Measurements from ENCODE around the gene CARS2.
A peak's percentile ranks its signal among the peaks of the same experiment; 100 is the strongest.

Gene CARS2

GRCh38 chr13:110712081-110712848 is 6.3 kb upstream of the CARS2 start:
- Histone ChIP-seq H2AK5ac (ENCODE audit: low read length, severe bottlenecking) (peak overlapping the region; percentile 67), H2BK12ac (ENCODE audit: low read length in 2 of 2) (peak overlapping the region in 1 of 2 experiments; percentile 67), H3K18ac (ENCODE audit: low read depth in 1 of 2, low read length in 2 of 2) (peak overlapping the region; percentile 94 to 99), H3K4me1 (ENCODE audit: control insufficient read depth, insufficient read depth, low read depth, low read length) (peaks cover 2% of the 10 kb centered on the region), H3K9ac (ENCODE audit: low read length) (peak overlapping the region; percentile 100), H3K27ac (ENCODE audit: low read length, poor library complexity, severe bottlenecking) (peak overlapping the region; percentile 98), H3K4me3 (ENCODE audit: insufficient read depth in 1 of 2, low read depth in 1 of 2, low read length in 2 of 2) (peak overlapping the region; percentile 77 to 89), H3K79me1 (replicated peaks; ENCODE audit: low read length, poor library complexity, severe bottlenecking) (no peaks in the 10 kb centered on the region), H3K27me3 (ENCODE audit: control insufficient read depth in 1 of 2, insufficient read depth in 1 of 2, low read length in 2 of 2) (no peaks in the 10 kb centered on the region), H4K91ac (ENCODE audit: low read length) (peak overlapping the region; percentile 89), H3K4ac (ENCODE audit: low read depth in 1 of 2, low read length in 2 of 2) (peak overlapping the region; percentile 78 to 99), H3K4me2 (ENCODE audit: low read length, poor library complexity, severe bottlenecking) (peak overlapping the region; percentile 88), H3K23ac (ENCODE audit: low read length in 2 of 2) (no peak overlapping the region), H3K9me3 (ENCODE audit: control insufficient read depth, low read length) (no peaks in the 10 kb centered on the region), H3K36me3 (ENCODE audit: control insufficient read depth in 1 of 2, insufficient read depth in 2 of 2, low read depth in 1 of 2, low read length in 2 of 2) (no peaks in the 10 kb centered on the region), H3K14ac (ENCODE audit: low read length in 2 of 2) (peak overlapping the region in 1 of 2 experiments; percentile 86), H2AFZ (ENCODE audit: low read depth, low read length) (no peak overlapping the region), H2BK5ac (ENCODE audit: low read depth, low read length, poor library complexity, severe bottlenecking) (peak overlapping the region; percentile 95), H2BK120ac (ENCODE audit: low read depth, low read length) (peak overlapping the region; percentile 86), H4K8ac (ENCODE audit: low read length) (peak overlapping the region; percentile 88), H2BK15ac (ENCODE audit: low read depth, poor library complexity, severe bottlenecking) (peak overlapping the region; percentile 62)
- DNase-seq = peak; percentile 90
- WGBS = under 1% methylated on average over 51 of the region's 58 CpGs

- peak overlapping the region; percentile 72 for H3K4me2 ChIP-seq (ENCODE audit: low read length, poor library complexity, severe bottlenecking)
- H3K14ac ChIP-seq (ENCODE audit: low read length in 2 of 2) = peak overlapping the region in 1 of 2 experiments; percentile 59
- H2BK12ac ChIP-seq (ENCODE audit: low read length in 2 of 2) = peak overlapping the region in 1 of 2 experiments; percentile 4
- peak overlapping the region; percentile 83 for H3K9ac ChIP-seq (ENCODE audit: low read length)
- peaks cover 9 to 25% of the 10 kb centered on the region in 2 experiments for H3K36me3 ChIP-seq (ENCODE audit: control insufficient read depth in 1 of 2, insufficient read depth in 2 of 2, low read depth in 1 of 2, low read length in 2 of 2)
- peak overlapping the region; percentile 51 for H2AFZ ChIP-seq (ENCODE audit: low read depth, low read length)
- H3K4me1 ChIP-seq (ENCODE audit: control insufficient read depth, insufficient read depth, low read depth, low read length) = peaks cover 22% of the 10 kb centered on the region
- no peaks in the 10 kb centered on the region for H3K9me3 ChIP-seq (ENCODE audit: control insufficient read depth, low read length)
- H3K4ac ChIP-seq (ENCODE audit: low read depth in 1 of 2, low read length in 2 of 2) = peak overlapping the region in 1 of 2 experiments; percentile 18
- peak overlapping the region; percentile 51 for H3K27ac ChIP-seq (ENCODE audit: low read length, poor library complexity, severe bottlenecking)
- H3K23ac ChIP-seq (ENCODE audit: low read length in 2 of 2) = no peak overlapping the region
- no peaks in the 10 kb centered on the region for H3K27me3 ChIP-seq (ENCODE audit: control insufficient read depth in 1 of 2, insufficient read depth in 1 of 2, low read length in 2 of 2)
- peaks cover 15% of the 10 kb centered on the region for H3K79me1 ChIP-seq (replicated peaks; ENCODE audit: low read length, poor library complexity, severe bottlenecking)
- H3K4me3 ChIP-seq (ENCODE audit: insufficient read depth in 1 of 2, low read depth in 1 of 2, low read length in 2 of 2) = peak overlapping the region; percentile 56 to 80
- WGBS = 71% methylated on average over 8 of the region's 8 CpGs
- no peak overlapping the region for H2BK15ac ChIP-seq (ENCODE audit: low read depth, poor library complexity, severe bottlenecking)
- H3K18ac ChIP-seq (ENCODE audit: low read depth in 1 of 2, low read length in 2 of 2) = peak overlapping the region; percentile 63 to 91
- no peak overlapping the region for H2AK5ac ChIP-seq (ENCODE audit: low read length, severe bottlenecking)
- peak overlapping the region; percentile 82 for H4K8ac ChIP-seq (ENCODE audit: low read length)
- H4K91ac ChIP-seq (ENCODE audit: low read length) = peak overlapping the region; percentile 76
- H2BK5ac ChIP-seq (ENCODE audit: low read depth, low read length, poor library complexity, severe bottlenecking) = no peak overlapping the region
- DNase-seq = no peak
- H2BK120ac ChIP-seq (ENCODE audit: low read depth, low read length) = no peak overlapping the region
Measured at GRCh38 chr13:110706570-110707372, 855 bp upstream of the CARS2 start.

- Histone ChIP-seq H3K14ac (ENCODE audit: low read length in 2 of 2) (peak overlapping the region in 1 of 2 experiments; percentile 97), H2AFZ (ENCODE audit: low read depth, low read length) (peak overlapping the region; percentile 74), H2AK5ac (ENCODE audit: low read length, severe bottlenecking) (no peak overlapping the region), H3K79me1 (replicated peaks; ENCODE audit: low read length, poor library complexity, severe bottlenecking) (peaks cover 20% of the 10 kb centered on the region), H2BK120ac (ENCODE audit: low read depth, low read length) (peak overlapping the region; percentile 46), H3K27me3 (ENCODE audit: control insufficient read depth in 1 of 2, insufficient read depth in 1 of 2, low read length in 2 of 2) (no peaks in the 10 kb centered on the region), H3K9ac (ENCODE audit: low read length) (peak overlapping the region; percentile 96), H3K4me3 (ENCODE audit: insufficient read depth in 1 of 2, low read depth in 1 of 2, low read length in 2 of 2) (peak overlapping the region; percentile 80 to 90), H3K9me3 (ENCODE audit: control insufficient read depth, low read length) (no peaks in the 10 kb centered on the region), H2BK5ac (ENCODE audit: low read depth, low read length, poor library complexity, severe bottlenecking) (peak overlapping the region; percentile 46), H3K4ac (ENCODE audit: low read depth in 1 of 2, low read length in 2 of 2) (peak overlapping the region; percentile 75 to 97), H3K4me1 (ENCODE audit: control insufficient read depth, insufficient read depth, low read depth, low read length) (peaks cover 20% of the 10 kb centered on the region), H3K4me2 (ENCODE audit: low read length, poor library complexity, severe bottlenecking) (peak overlapping the region; percentile 87), H3K18ac (ENCODE audit: low read depth in 1 of 2, low read length in 2 of 2) (peak overlapping the region; percentile 90 to 94), H4K8ac (ENCODE audit: low read length) (peak overlapping the region; percentile 92), H2BK15ac (ENCODE audit: low read depth, poor library complexity, severe bottlenecking) (peak overlapping the region; percentile 76), H2BK12ac (ENCODE audit: low read length in 2 of 2) (peak overlapping the region in 1 of 2 experiments; percentile 42), H4K91ac (ENCODE audit: low read length) (peak overlapping the region; percentile 14), H3K27ac (ENCODE audit: low read length, poor library complexity, severe bottlenecking) (peak overlapping the region; percentile 88), H3K36me3 (ENCODE audit: control insufficient read depth in 1 of 2, insufficient read depth in 2 of 2, low read depth in 1 of 2, low read length in 2 of 2) (peaks cover 10 to 39% of the 10 kb centered on the region in 2 experiments), H3K23ac (ENCODE audit: low read length in 2 of 2) (peak overlapping the region in 1 of 2 experiments; percentile 91)
- no peak for DNase-seq
- 6% methylated on average over 9 of the region's 12 CpGs for WGBS
Measured at GRCh38 chr13:110705356-110705825, 525 bp downstream of the CARS2 start.
